Coronary artery (tissue), 2 donors: Measurements from ENCODE around the gene KDM6A.

Source experiments
- DNase-seq: peaks from one replicate; pipeline ENCODE4 v3.0.0-alpha.2; 2017; ENCODE audit warnings: low spot score
- H3K27ac ChIP-seq, 2 donors: fragments of 200-600 bp; sonication (generic); one replicate each; pipeline ENCODE4 v1.5.1; 2016 to 2019
- H3K4me3 ChIP-seq: fragments of 200-600 bp; sonication (generic); 2 replicates; pipeline ENCODE4 v1.5.1; 2016; ENCODE audit warnings: mild to moderate bottlenecking, moderate library complexity
- CTCF ChIP-seq: fragments of 200-600 bp; sonication (generic); IDR thresholded peaks from one replicate; pipeline ENCODE4 v1.5.1; 2019; ENCODE audit warnings: antibody characterized with exemption

KDM6A gene

GRCh38 chrX:44913656-44914531, 40.9 kb downstream of the KDM6A start:
- Histone ChIP-seq H3K27ac (no peak overlapping the region), H3K4me3 (no peak overlapping the region)
- no peak for TF ChIP-seq CTCF
- DNase-seq = no peak

GRCh38 chrX:44914532-44915198, 41.7 kb downstream of the KDM6A start:
- DNase-seq = no peak
- Histone ChIP-seq H3K27ac (no peak overlapping the region), H3K4me3 (peak overlapping the region; percentile 37)
- TF ChIP-seq CTCF = no peak

GRCh38 chrX:44915361-44915868, 42.4 kb downstream of the KDM6A start:
- TF ChIP-seq CTCF = no peak
- DNase-seq = no peak
- Histone ChIP-seq H3K4me3 (peak overlapping the region; percentile 37), H3K27ac (no peak overlapping the region)

GRCh38 chrX:44918722-44919121, 45.7 kb downstream of the KDM6A start:
- Histone ChIP-seq H3K27ac (no peak overlapping the region), H3K4me3 (no peak overlapping the region)
- TF ChIP-seq CTCF = no peak
- DNase-seq = no peak

GRCh38 chrX:44922980-44923379, 50.0 kb downstream of the KDM6A start:
- no peak overlapping the region for H3K4me3 ChIP-seq
- no peak for DNase-seq
- TF ChIP-seq CTCF = no peak
- H3K27ac ChIP-seq = no peak overlapping the region

- TF ChIP-seq CTCF = no peak
- Histone ChIP-seq H3K4me3 (no peak overlapping the region), H3K27ac (no peak overlapping the region)
- no peak for DNase-seq
Measured at GRCh38 chrX:44927398-44927797, 54.4 kb downstream of the KDM6A start.
